ENCODE results near the gene STX18. TPM values are rescaled to one million over a fixed set of nuclear protein-coding genes. Genes with fewer than 3 reads are reported as not detected.

The STX18 gene
- total RNA-seq, 1 experiment from 2014 or later, result 18.5 TPM

DNA sequence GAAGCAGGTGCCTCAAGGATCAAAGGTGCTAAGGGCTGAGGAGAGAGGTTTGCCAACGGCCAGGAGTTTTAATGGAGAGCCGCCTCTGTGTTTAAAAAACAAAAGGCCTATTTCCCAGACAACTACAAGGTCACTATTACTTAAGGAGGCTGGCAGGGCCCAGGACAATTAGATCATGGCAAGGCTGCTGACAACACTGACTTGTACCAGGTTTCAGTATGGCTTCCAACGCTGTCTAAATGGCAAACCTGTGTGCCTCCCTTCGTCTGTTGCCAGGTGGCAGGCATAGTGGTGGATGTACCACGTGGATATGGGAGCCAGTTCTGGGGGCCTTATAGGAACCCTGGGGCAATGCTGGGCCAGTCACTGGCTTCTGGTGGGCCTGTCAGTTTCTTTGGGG, 114.0 kb downstream of the STX18 start:
- no peak overlapping the region for H3K4me3 ChIP-seq (replicated peaks in 1 of 2; ENCODE audit: low read depth in 1 of 2, low read length in 2 of 2)

More for the DNA sequence above, 114.0 kb downstream of the STX18 start:
- H3K4me1 ChIP-seq (ENCODE audit: control insufficient read depth in 1 of 2, insufficient read depth in 2 of 2, low read length in 2 of 2), result peaks cover 0 to 27% of the 10 kb centered on the region in 2 experiments; a peak in 1 of 4 replicates
- TF ChIP-seq SIN3A (IDR thresholded peaks at IDR 0.05; ENCODE audit: low read depth) (no peak), POLR2A (IDR thresholded peaks at IDR 0.05; ENCODE audit: borderline replicate concordance, extremely low read depth, insufficient read depth, insufficient read length) (no peak), FOSL1 (IDR thresholded peaks at IDR 0.05; ENCODE audit: low read depth) (no peak), ZFX (IDR thresholded peaks at IDR 0.05) (no peak), SRF (IDR thresholded peaks at IDR 0.05; ENCODE audit: low read depth) (no peak), SP1 (IDR thresholded peaks at IDR 0.05; ENCODE audit: low read depth) (0 out of 2 replicates have a peak, but pooled peaks have one; percentile 2)
- TF ChIP-seq, protein P1, sequence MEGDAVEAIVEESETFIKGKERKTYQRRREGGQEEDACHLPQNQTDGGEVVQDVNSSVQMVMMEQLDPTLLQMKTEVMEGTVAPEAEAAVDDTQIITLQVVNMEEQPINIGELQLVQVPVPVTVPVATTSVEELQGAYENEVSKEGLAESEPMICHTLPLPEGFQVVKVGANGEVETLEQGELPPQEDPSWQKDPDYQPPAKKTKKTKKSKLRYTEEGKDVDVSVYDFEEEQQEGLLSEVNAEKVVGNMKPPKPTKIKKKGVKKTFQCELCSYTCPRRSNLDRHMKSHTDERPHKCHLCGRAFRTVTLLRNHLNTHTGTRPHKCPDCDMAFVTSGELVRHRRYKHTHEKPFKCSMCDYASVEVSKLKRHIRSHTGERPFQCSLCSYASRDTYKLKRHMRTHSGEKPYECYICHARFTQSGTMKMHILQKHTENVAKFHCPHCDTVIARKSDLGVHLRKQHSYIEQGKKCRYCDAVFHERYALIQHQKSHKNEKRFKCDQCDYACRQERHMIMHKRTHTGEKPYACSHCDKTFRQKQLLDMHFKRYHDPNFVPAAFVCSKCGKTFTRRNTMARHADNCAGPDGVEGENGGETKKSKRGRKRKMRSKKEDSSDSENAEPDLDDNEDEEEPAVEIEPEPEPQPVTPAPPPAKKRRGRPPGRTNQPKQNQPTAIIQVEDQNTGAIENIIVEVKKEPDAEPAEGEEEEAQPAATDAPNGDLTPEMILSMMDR (IDR thresholded peaks at IDR 0.05 in 2 of 3, conservative IDR thresholded peaks at IDR 0.05 in 1 of 3; ENCODE audit: borderline replicate concordance in 1 of 3, insufficient read depth in 1 of 3, low read depth in 2 of 3, low read length in 2 of 3), result no peak
- TF ChIP-seq, protein P2, sequence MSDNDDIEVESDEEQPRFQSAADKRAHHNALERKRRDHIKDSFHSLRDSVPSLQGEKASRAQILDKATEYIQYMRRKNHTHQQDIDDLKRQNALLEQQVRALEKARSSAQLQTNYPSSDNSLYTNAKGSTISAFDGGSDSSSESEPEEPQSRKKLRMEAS (IDR thresholded peaks at IDR 0.05), result 0 out of 2 replicates have a peak, but pooled peaks have one; percentile 4
- RAD21 ChIA-PET (ENCODE audit: low non-redundant PET in 1 of 2, low total read pairs in 2 of 2, uncharacterized antibody in 2 of 2, unreplicated experiment in 2 of 2), result no interaction called here
- no peak; the same call in 1 of the 2 replicates for ATAC-seq
- no peaks in the 10 kb centered on the region for H3K79me2 ChIP-seq (ENCODE audit: insufficient read depth, low read length)
- no peak overlapping the region for H2AFZ ChIP-seq (ENCODE audit: low read depth, low read length, poor library complexity, severe bottlenecking)
- H3K27ac ChIP-seq (ENCODE audit: low read depth, low read length), result no peak overlapping the region
- POLR2A ChIA-PET, result no interaction called here
- H3K4me2 ChIP-seq (ENCODE audit: low read length), result 0 out of 2 replicates have a peak overlapping the region, but pooled peaks have one; percentile 18
- no peaks in the 10 kb centered on the region for H3K27me3 ChIP-seq (ENCODE audit: insufficient read depth, low read length)
- H3K9me2 ChIP-seq (ENCODE audit: insufficient read depth), result no peaks in the 10 kb centered on the region
- no peaks in the 10 kb centered on the region for H3K9me3 ChIP-seq (ENCODE audit: control insufficient read depth in 1 of 2, insufficient read depth in 1 of 2, low read depth in 1 of 2, low read length in 2 of 2)
- no peak for DNase-seq (ENCODE audit: low read depth, low spot score)
- H3K36me3 ChIP-seq (ENCODE audit: control insufficient read depth in 1 of 2, insufficient read depth in 2 of 2, low read length in 2 of 2), result no peaks in the 10 kb centered on the region; a peak in 1 of 4 replicates
- intact Hi-C loops (cut with micrococcal nuclease), result no loop called here
- CTCF ChIA-PET, result no interaction called here
- H4K20me1 ChIP-seq (ENCODE audit: insufficient read depth), result no peaks in the 10 kb centered on the region
- no TSS peak for BruUV-seq (replicated peaks)
- H3K9ac ChIP-seq (ENCODE audit: low read length), result no peak overlapping the region
